HG02763 (cell line): ENCODE results near the gene TTLL3.
A peak's percentile ranks its signal among the peaks of the same experiment; 100 is the strongest.
"Not testable (repeated sequence)": the region's sequence is repeated elsewhere in the genome, so short reads cannot be mapped to it uniquely, and the experiment has no call there.

ENCODE experiments used
- ATAC-seq: cut with Tn5 transposase; IDR thresholded peaks from one replicate; pipeline ENCODE4 v1.9.1; 2021; ENCODE audit warnings: mild to moderate bottlenecking, moderate library complexity; ENCODE audit not compliant: unreplicated experiment

Gene TTLL3

DNA sequence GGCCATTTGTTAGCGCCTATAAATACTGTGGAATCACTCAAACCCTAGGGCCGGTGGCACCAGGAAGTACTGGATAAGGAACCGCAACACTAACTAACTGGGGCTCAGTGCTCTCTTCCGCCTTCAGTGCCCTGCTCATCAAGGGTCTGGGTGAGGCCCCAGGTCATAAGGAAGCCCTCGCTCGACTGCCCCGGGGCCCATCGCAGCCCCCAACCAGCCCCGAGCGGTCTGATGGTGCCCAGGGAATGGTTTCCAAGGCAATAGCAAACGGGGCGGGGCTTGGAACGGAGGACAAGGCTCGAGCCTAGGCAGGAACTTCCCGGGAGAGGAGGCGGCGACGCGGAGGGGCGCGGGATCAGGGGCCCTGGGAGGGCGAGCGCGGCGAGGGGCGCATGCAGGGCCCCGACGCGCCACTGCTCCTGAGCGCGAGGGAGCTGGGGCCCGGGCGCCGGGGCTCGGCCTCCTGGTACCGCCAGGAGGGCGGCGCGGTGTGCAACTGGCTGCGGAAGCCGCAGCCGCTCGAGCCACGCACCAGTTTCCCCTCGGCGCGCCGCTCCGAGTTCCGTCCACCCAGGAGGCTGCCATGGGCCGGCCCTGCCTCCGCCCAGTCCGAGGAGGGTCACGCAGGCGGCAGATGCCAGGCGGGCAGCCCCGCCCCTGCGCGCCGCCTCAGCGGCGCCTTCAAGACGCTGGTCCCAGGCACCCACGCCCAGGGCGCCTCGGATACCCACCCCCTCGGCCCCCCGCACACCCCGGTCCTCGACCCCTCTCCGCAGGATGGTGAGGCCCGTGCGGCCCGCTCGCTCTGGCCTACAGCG, at the start of gene TTLL3:
TSS of gene TTLL3 (plus strand) at position 648 of the 818 bp plus-strand sequence. CDS start 400 bp downstream, outside the sequence.
- peak; percentile 37 for ATAC-seq

GRCh38 chr3:9760779-9761505, 49.1 kb upstream of the TTLL3 start:
- no peak for ATAC-seq

DNA sequence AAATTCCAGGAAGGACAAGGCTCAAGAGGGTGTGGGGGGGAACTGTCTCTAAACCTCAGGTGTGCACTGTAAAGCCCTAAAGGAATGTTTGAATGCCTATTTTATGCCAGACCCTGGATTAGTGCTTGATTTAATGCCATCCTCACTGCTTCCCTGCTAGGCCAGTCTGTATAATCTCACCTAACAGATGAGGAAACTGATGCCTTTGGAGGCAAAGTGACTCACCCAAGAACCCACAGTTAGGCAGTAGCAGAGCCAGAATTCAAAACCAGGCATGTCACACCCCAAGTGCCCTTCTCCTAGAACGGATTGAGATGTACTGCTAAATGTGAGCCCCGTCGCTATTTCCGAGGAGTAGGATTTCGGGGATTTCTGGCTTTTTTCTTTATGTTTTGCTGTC, 48.1 kb upstream of the TTLL3 start:
- no peak for ATAC-seq

GRCh38 chr3:9762871-9763270, 47.2 kb upstream of the TTLL3 start:
- ATAC-seq = no peak

DNA sequence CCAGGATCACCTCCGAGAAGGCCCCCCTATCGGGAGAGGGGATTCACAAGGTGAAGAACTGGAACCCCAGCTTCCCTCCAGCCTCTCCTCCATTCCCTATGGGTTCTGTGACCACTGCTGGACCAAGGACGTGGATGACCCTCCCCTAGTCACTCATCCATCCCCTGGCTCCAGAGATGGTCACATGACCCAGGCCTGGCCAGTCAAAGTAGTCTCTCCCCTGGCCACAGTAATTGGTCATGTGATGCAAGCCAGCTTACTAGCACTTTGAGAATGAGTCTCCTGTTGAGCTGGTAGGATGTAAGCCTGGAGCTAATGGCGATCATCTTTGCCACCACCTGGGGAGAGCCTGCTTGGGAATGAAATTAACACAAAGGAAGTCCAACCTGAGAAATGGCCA, 44.2 kb upstream of the TTLL3 start:
- no peak for ATAC-seq

DNA sequence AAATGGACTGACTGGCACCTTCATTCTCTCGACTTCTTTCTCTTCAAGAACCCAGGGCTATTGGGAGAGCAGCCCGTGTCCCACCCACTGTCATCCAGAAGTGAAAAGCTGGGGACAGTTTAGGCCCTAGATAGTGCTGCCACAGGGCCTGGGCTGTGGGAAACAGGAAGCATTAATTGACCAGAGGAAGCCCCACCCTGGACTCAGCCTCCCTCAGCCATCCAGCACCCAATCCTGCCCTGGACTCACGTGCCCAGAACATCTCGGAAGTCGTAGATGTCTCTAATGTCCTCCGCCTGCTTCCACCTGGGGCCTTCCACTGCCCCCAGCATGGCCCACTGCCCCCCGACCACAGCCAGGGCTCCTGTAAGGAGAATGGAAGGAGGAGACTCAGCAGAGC, 42.6 kb upstream of the TTLL3 start:
- ATAC-seq = no peak

DNA sequence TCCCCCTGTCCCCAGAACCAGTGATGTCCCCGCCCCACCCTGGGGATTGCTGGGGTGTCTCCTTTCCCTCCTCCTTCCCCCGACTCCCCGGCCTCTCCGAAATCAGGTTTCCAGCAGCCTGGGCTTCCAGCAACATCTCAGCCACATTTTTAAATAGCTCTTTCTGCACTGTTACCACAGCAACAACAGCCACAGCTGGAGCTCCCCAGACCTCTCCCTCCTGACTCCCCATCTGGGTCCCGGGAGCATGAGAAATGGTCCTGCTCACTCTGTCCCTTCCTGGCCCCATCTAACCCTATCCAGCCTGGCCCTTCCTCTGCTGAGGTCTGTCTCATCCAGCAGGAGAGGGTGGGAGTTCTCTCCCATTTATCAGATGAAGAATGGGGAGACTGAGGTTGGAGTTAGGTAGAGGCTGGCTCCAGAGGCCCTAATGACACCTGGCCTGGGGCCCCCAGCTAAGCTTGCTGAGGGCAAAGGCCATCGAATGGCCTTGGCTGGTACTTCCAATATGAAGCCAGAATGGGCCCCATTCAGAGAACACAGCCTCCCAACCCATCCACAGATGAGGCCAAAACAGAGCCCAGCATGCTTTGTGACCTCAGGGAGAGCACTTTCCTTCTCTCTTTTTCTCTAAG, 41.8 kb upstream of the TTLL3 start:
- ATAC-seq = no peak

DNA sequence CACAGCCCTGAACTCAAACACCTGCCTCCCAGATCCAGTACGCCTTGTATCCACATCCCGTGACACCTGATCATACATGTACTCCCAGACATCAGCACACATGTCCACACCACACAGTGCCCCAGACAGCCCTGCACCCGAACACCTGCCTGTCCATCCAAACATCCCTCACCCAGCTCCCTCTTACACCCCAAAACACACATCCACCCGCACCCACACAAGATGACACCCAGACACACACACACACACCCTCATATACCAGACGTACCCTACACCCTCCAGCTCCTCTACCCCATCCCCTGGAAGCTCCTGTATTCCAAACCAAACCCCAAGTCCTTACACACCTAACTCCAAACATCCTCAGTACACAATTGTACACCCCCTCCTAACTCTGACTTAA, 41.0 kb upstream of the TTLL3 start:
- ATAC-seq = no peak

DNA sequence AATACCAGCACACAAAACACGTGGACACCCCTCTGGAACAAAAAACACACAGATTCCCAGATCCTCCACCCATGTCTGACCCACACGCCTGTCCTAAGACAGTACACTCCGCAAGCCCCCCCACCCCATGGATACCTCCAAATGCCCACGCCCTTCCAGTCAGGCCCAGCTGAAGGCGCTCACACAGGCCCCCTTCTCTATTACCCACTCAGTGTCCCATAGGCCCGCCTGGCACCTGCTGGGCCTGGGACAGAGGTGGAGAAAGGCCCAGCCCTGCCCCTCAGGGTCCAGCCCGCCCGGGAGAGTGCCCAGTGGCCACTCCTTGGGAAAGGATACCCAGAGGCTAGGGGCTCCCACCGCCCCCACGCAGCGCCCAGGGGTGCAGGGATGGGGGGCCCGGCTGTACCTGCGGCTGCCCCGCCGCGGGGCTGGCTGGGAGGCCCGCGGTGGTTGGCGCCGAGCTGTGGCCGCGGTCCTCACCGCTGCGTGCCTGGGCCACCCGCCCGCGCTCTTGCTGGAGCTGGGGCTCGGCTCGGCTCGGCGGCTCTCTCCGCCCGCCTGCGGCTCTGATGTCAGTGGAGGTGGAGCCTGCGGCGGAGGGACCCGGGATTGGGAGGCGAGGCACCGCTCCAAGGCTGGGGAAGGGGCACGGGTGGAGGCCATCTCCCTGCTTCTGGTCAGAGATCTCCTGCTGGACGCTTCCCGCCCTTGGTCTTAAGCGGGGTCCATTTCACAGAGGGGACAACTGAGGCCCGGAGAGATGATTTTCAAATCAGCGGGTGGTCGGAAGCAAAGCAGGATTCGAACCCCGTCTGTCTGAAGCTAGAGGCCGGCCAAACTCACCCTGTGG, 40.4 kb upstream of the TTLL3 start, which contains the start of gene CAMK1:
TSS of gene CAMK1 (minus strand) at position 522 of the 850 bp plus-strand sequence. CDS start 2,198 bp downstream, outside the sequence.
- ATAC-seq = peak; percentile 45

DNA sequence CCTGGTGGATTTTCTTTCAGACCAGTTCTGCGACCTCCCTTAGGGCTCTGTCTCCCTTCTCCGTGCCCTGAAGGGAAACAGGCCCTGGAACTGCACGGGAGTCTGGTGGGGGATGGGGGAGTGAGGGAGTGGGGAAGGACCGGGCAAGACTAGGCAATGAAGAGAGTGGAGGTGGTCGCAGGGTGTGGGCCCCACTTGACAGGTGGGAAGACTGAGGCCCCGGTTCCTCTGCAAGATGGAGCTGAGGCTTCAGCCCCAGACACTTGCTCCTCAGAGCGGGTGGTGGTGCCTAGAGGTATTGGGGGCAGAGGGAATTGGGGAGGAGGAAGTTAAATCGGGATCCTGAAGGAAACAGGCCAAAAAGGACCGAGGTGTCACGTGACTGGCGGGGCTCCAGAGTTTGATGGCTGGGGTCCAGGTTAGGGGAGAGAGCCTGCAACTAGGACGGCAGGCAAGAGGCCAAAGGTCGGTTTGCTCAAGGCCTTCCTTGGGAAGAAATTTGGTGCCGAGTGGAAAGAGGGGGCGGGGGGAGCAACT, 39.7 kb upstream of the TTLL3 start:
- no peak for ATAC-seq

DNA sequence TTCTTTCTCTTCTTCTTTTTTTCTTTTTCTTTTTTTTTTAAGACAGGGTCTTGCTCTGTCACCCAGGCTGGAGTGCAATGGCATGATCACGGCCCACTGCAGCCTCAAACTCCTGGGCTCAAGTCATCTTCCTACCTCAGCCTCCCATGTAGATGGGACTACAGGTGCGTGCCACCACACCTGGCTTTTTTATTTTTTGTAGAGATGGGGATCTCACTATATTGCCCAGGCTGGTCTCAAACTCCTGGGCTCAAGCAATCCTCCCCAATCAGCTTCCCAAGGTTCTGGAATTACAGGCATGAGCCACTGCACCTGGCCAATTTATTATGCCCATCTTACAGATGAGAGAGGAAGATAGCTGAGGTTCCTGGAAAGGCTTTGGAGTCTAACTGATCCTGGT, 39.1 kb upstream of the TTLL3 start:
- not testable (repeated sequence) for ATAC-seq

GRCh38 chr3:9776896-9777693, 33.0 kb upstream of the TTLL3 start:
- ATAC-seq = no peak

DNA sequence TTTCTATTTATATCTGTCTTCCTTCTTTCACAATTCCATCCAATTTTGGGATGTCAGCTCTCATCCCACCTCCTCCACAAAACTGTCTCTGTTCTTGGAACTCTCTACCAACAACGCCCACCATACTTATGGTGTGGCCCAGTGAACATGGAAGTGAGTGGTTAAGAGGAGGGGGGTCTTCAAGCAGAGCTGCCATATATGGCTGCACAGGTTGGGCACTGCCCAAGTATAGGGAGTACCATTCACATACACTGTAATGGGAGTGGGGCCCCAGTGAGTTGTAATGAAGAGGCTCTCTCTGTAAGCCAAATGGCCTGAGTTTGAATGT, 32.4 kb upstream of the TTLL3 start:
- ATAC-seq = no peak

DNA sequence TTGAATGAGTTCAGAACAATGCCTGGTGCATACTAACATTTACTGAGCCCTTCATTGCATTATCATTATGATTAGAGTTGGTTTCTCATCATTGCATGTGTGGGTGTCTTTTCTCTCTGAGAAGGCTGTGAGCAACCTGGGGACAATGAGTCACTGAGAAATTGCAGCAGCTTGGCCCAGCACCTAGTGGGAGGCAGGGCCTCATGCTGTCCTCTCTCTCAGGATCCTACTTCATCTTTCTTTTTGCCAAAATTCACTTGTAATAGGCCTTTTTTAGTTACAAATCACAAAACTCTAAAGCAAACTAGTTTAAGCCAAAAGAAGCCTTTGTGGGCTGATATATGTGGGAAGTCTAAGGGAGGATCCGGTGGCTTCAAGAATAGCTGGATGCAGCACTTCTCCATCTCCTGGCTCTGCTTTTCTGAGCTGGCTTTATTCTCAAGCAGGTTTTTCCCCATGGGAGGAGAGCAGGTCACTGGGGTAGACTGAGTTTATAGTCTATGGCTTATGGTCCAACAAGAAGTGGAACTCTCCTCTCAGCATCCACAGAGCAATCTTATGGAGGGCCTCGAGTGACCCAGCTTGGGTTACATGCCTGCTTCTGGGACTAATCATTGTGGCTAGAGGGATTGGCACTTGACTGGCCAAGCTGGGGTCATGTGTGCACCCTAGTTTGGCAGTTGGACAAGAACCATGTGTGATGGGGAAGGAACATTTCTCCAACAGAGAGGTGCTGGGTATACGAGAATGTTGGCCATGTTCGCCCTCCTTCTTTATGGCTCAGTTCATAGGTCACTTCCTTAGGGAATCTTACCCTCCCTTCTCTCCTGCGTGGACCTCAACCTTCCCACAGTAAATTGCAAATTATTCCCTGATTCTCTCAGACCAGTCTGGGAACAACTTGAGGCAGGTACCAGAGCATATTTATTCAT, 31.7 kb upstream of the TTLL3 start:
- ATAC-seq = no peak

- no peak for ATAC-seq
These were observed 30.9 kb upstream of the TTLL3 start for GRCh38 chr3:9779075-9779593.

DNA sequence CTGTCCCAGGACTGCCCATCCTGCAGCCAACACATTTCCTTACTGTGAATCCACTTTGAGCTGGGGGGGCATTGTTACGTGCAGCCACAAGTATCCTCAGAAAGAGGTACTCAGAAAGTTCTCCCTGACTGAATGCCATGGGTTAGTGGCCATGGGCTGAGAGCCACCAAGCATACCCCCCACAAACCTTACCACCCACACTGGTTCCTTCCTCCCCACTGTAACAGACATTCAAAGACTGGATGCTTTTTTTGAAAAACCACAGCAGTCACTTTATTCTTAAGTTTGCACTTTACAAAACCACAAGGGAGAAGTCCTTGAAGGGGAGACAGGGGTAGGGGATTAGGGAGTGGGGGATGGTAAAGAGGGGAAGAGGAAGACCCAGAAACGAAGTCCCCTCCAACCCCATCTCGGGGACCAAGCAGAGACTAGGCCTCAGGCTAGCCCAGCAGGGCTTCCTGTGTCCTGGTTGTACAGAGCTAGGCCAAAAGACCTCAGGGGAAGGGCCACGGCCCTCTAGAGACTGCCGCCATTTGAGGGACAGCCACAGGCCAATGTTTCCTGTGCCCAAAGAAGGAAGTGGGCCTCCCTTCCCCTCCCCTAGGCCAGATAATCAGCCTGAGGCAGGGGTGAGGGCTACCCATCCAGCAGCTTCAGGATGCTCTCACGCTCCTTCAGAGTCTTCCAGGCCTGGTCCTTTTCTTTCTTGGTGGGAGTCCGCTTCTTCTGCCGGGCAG, 30.2 kb upstream of the TTLL3 start:
- ATAC-seq = peak; percentile 57

- no peak for ATAC-seq
These were observed 29.6 kb upstream of the TTLL3 start for GRCh38 chr3:9780458-9780812.

DNA sequence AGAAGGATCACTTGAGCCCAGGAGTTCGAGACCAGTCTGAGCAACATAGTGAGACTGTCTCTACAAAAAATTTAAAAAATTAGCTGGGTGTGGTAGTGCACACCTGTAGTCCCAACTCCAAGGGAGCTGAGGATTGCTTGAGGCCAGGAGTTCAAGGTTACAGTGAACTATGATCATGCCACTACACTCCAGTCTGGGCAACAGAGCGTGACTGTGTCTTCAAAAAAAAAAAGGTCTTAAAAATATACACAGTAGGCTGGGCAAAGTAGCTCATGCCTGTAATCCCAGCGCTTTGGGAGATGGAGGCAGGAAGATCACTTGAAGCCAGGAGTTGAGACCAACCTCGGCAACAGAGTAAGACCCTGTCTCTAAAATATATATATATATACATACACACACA, 29.2 kb upstream of the TTLL3 start:
- ATAC-seq = no peak
